Ecto neural progenitor cell (in vitro differentiated cells): Measurements from ENCODE around the gene EXOC1.
"Not testable (repeated sequence)": the region's sequence is repeated elsewhere in the genome, so short reads cannot be mapped to it uniquely, and the experiment has no call there.

Experiments
- DNase-seq: peaks from one replicate; pipeline ENCODE4 v3.0.0-alpha.2; 2018; ENCODE audit warnings: low spot score

The EXOC1 gene, protein sequence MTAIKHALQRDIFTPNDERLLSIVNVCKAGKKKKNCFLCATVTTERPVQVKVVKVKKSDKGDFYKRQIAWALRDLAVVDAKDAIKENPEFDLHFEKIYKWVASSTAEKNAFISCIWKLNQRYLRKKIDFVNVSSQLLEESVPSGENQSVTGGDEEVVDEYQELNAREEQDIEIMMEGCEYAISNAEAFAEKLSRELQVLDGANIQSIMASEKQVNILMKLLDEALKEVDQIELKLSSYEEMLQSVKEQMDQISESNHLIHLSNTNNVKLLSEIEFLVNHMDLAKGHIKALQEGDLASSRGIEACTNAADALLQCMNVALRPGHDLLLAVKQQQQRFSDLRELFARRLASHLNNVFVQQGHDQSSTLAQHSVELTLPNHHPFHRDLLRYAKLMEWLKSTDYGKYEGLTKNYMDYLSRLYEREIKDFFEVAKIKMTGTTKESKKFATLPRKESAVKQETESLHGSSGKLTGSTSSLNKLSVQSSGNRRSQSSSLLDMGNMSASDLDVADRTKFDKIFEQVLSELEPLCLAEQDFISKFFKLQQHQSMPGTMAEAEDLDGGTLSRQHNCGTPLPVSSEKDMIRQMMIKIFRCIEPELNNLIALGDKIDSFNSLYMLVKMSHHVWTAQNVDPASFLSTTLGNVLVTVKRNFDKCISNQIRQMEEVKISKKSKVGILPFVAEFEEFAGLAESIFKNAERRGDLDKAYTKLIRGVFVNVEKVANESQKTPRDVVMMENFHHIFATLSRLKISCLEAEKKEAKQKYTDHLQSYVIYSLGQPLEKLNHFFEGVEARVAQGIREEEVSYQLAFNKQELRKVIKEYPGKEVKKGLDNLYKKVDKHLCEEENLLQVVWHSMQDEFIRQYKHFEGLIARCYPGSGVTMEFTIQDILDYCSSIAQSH

DNA sequence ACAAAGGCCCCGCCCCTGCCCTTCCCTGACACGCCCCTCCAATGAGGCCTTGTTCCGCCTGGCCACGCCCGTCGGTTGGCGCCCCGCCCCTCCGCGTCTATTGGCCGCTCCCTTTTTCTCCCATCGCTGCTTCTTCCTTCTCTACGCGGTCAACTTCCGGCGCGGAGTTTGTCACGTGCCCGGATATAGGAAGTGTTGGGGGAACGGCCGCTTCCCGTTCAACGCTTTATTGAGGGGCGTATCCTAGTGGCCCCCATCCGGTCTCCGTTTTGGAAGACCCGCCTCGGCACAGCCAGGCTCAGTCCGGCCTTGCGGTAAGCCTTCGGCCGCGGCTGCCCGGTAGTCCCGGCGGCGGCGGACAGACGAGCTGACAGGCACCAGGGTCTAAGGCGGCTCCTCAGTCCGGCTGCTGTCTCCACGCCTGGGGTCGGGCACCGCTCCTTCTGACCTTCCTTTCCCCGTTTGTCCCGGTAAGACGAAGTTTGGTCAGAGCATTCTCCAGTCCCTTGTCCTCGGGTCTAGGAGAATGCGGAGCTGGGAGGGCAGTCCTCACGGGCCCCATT lies at the start of gene EXOC1:
TSS of gene EXOC1 (plus strand) at position 165 of the 563 bp plus-strand sequence. CDS start 4,676 bp downstream, outside the sequence.
- peak; percentile 97 for DNase-seq

DNA sequence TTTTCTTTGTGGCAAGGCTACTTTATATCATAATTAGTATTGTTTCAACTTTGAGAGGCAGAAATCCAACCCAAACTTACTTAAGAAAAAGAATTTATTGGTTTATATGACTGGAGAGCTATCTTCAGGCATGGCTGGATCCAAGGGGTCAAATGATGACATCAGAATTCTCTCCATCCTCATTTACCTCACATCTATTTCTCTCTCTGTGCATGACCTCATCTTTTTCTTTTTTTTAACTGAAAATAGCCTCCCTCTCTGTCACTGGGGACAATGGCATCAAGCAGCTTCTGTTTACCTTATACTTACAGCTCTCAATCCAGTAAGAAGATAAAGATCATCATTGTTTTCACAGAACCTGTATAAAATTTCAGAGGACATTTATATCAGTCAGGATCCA lies 45.9 kb upstream of the EXOC1 start:
- no peak for DNase-seq

DNA sequence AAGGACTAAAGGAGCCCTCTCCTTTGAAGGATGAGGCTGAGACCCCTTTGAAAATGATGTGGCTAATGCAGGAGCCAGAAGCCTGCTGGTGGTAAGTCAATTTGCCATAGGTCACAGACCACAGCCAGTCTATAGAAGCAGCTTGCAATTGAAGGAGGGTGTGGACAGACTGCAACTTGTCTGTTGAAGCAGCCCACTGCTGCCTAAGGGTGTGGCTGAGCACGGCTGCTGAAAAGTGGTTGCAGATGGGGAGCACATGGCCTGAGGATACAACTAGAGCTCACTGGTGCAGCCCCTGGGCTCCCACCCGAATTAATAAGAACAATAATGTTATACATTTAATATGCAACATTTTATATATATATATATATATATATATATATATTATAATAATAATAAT lies 45.3 kb upstream of the EXOC1 start:
- DNase-seq, result peak; percentile 48

DNA sequence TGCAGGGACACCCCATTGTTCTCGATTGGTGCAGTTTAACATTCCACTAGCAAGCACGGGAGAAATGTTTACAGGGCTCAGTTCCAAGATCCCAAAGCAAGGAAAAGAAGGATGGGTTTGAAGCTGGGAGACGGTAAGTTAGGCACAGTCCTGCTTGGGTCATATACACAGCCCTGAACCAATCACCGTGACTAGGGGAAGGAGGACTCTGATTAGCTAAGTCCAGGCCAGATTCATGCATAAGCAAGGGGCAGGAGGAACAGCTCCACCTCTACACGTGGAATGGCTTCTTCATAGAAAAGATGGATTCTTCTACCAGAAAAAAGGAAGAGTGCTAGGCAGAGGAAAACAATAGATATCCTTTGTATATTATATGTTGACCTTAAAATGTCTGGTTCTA lies 44.8 kb upstream of the EXOC1 start:
- DNase-seq, result no peak

DNA sequence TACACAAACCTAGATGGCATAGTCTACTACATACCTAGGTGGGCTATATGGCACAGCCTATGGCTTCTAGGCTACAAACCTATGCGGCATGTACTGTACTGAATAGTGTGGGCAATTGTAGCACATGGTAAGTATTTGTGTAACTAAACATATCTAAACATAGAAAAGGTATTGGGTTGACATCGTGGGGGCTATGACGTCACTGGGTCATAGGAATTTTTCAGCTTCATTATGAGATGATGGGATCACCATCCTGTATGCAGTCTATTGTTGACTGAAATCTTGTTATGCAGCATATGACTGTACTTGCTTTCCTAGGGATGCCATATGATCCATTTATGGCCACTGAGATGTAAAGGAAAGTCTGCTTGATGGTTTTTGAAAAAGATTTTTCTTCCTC lies 35.8 kb upstream of the EXOC1 start:
- no peak for DNase-seq

DNA sequence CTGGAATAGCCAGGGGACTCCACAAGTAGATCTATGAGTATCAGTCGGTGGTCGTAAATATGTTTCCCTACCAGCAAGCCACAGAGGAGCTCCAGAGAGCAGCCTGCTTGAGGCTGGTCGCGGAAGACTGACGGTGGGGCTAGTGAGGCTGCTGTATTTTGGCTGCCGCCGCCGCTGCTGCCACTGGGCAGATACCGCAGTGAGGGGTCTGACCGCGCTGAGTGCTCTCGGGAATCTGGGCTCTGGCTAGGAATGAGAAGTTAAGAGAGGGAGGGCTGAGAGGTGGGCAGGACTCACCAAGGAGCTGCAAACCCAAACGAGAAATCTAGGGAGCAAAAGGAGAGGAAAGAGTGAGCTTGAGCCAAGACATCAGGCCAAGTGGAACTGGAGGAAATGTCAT lies 33.8 kb upstream of the EXOC1 start, which contains the start of gene EXOC1L:
TSS of gene EXOC1L (plus strand) at position 157 of the 400 bp plus-strand sequence. CDS start at position 394, 237 bp downstream.
- peak; percentile 86 for DNase-seq

DNA sequence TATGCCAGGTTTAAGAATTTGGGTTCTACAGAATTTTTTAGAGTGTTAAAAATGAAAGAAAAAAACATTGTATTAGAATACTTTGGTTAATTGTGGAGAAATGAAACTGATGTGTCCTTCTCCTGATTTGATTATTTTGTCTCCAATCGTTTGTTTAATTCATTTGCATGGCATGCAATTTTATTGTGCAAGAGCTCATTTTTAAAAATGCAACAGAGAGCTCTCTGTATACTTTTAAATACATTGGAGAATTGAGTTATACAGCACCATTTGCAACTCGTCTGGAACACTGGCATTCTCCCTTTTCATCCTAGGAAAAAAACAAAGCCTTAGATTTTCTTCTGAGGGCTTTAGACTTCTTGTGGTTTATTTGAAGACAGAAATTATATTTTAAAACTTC lies 33.2 kb upstream of the EXOC1 start:
- no peak for DNase-seq

DNA sequence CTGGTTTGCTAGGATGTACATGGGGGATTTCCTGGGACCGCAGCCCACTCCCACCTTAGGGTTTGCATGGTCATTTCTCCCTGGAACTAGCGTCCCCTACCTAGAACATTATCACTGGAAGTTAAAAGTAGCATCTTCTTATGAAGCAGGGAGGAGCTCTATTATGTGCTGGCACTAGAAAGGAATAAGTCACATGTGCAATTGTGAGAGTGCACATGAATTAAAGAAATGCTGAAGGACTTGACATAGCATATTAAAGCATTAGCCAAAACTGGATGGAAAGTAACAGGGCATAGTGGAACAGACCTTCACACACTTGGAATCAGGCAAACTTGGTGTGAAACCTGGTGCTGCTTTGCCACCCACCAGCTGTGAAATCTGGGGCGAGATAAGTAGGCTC lies 31.1 kb upstream of the EXOC1 start:
- DNase-seq, result no peak

DNA sequence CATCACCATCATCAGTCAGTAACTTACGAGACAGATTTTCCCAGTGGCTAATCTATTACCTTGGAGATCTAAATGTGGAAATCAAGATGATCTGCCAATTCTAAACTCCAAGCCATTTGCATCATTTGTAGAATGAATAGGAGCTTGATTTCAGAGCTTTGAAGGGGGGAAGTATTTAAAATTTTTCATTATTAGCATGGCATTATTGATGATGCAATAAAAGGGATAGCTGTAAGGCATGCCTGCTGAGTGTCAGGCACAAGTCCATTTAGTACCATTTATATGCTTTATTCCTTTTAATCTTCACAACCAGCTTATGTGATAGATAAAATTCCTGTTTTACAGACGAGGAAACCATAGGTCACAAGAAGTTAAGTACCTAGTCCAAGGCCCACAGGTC lies 28.6 kb upstream of the EXOC1 start:
- no peak for DNase-seq

DNA sequence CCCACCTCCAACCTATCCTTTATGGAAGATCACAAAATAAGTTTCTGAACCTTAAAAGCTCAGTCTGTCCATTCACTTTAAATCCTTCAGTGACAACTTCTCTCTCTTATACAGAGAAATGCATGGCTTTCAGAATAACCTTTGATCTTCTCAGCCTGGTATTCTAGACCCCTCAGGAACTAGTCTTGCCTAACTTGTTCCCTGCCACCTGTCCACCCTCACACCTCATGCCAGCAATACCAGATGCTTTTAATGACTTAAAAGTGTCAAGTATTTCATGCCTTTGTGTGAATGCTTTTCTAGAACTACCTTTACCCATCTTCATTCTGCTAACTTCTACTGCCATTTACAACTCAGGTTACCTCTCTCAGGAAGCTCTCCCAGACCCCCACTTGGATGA lies 26.5 kb upstream of the EXOC1 start:
- no peak for DNase-seq

DNA sequence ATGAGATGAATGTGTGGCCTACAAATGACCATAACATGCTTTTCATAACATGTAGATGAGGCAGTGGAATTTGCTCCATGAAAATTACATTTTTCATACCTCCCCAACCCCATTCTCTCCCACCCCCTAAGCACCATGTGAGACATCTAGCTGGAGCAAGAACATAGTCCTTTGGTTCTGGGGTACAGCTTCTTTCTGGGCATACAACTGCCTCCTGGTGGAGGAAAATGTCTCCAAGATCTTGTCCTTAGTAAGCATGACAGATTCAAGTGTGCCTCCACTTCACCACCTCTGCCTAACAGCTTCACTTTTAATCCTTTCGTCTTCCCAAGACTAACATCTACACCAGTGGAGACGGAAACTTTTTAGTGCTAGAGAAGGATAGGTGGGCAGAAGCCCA lies 25.9 kb upstream of the EXOC1 start:
- DNase-seq, result no peak

DNA sequence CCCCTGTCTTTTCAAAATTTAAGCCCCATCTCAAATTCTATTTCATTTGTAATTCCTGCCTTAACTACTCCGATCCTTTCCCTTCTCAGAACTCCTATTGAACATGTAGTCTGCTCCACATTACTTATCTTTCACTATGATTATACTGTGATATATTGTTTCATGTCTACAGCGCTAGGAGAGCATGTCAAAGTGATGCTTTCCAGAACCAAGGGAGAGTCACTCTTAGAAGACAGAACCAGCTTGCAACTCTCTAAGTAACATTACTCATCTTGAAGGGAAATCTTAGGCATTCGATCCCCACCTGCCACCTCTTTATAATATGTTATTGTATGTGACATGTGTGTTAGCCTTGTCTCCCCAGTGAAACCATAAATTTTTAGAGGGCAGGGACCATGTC lies 23.4 kb upstream of the EXOC1 start:
- DNase-seq, result no peak

DNA sequence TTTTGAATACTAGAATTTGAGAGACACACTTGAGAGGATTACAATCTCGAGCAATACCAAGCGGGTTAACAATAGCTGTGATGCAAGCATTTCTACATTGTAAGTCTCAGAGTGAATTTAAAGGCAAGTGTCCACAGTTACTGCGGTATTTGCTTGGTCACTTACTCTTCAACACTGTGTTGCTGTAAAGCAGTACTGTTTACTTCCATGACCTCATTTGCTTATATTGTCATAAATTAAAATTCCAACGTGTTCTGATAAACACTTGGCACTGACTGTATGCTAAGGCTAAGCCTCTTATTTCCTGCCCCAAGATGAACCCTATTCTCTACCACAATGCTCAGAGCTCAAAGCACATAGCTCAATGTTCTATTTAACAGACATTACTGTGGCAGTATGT lies 22.7 kb upstream of the EXOC1 start:
- DNase-seq, result no peak

DNA sequence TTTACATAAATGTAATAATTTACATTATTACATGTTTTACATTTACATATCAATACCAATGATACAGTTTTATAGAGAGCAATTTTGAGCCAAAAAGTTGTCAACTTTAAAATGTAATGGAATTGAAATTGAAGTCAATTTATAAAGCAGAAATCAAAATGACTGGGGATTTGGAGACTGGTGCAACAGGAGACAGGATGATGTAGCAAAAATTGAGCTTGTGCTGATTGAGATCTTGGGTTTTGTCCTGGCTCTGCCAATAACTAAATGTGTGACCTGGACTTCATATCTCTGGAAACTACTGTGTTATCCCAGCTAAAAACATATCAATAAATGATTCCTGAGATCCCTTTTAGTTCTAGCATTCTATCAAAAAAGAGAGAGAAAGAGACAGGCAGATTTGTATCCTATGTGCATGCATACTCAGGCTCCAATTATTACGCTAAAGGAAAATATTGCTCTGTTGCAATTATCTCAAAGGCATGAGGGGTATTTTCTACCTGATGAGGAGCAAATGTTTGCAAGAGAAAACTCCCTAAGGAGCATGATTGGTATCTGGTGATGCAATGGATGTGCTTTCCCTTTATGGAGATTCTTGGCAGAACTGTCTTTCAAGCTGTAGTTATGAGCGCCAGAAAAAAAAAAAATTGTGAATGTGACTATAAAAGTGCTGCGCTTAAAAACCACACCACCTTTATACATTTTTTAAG lies 19.2 kb upstream of the EXOC1 start:
- DNase-seq, result no peak

DNA sequence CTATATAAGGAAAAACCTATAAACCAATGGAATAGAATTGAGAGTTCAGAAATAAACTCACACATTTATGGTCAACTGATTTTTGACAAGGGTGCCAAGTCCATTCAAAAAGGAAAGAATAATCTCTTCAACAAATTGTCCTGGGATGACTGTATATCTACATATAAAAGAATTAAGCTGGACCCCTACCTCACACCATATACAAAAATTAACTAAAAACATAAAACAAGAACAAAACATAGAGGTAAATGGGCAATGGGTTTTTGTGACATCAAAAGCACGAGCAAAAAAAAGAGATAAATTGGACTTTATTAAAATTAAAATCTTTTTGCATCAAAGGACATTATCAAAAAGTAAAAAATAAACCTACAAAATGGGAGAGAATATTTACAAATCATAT lies 15.5 kb upstream of the EXOC1 start:
- DNase-seq, result no peak

DNA sequence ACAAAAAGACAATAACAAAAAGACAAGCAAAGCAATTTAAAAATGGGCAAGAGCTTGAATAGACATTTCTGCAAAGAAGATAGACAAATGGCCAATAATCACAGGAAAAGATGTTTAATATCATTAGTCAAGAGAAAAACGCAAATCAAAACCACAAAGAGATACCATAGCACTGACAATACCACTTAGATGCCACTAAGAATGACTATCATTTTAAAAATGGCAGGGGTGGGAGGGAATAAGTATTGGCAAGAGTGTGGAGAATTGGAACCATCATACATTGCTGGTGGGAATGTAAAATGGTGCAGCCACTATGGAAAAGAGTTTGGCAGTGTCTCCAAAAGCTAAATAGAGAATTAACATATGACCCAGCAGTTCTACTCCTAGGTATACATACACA lies 15.1 kb upstream of the EXOC1 start:
- DNase-seq, result no peak

DNA sequence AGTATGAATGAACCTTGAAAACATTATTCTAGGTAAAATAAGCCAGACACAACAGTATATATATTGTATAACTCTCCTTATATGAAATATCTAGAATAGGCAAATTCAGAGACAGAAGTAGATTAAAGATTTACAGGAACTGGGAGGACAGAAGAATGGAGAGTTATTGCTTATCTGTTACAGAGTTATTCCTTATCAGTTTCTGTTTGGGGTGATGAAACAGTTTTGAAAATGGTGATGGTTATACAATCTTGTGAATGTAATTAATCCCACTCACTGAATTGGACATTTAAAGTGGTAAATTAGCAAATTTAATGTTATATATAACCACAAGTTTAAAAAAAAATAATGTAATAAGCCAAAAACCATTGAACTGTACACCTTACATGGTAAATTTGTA lies 14.5 kb upstream of the EXOC1 start:
- DNase-seq, result no peak

DNA sequence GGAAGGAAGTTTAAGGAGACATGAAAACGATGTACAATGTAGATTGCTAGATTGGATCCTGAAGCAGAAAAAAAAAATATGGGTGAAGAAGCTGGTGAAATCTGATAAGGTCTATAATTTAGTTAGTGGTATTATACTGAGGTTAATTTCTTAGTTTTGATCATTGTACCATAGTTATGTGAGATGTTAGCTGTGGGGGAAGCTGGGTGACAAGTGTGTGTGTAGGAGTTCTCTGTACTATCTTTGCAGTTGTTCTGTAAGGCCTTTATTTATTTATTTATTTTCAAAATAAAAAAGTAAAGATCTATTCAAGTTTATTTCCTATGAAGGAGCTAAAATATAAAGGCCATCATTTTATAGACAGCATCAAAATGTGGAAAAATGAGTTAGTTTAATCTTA lies 12.5 kb upstream of the EXOC1 start:
- no peak for DNase-seq

DNA sequence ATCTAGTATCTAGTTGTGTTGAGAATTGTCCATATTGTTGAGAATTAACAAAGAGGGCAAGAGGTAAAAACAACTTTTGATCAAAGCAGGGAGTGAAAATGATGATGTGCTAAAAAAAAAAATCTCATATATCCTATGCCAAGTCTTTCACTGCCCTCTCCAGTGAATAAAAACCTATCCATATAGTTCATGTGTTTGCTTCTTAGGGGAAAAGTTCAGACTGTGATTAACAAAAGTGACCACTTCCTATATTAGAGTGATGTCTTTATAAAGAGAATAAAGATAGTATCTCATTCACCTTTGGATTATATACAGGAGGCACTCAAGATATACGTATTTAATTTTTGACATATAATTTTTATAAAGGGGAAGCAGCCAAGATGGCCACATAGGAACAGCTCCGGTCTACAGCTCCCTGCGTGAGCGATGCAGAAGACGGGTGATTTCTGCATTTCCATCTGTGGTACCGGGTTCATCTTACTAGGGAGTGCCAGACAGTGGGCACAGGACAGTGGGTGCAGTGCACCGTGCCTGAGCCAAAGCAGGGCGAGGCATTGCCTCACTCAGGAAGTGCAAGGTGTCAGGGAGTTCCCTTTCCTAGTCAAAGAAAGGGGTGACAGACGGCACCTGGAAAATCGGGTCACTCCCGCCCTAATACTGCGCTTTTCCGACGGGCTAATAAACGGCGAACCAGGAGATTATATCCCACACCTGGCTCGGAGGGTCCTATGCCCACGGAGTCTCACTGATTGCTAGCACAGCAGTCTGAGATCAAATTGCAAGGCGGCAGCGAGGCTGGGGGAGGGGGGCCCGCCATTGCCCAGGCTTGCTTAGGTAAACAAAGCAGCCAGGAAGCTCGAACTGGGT lies 11.8 kb upstream of the EXOC1 start:
- not testable (repeated sequence) for DNase-seq

DNA sequence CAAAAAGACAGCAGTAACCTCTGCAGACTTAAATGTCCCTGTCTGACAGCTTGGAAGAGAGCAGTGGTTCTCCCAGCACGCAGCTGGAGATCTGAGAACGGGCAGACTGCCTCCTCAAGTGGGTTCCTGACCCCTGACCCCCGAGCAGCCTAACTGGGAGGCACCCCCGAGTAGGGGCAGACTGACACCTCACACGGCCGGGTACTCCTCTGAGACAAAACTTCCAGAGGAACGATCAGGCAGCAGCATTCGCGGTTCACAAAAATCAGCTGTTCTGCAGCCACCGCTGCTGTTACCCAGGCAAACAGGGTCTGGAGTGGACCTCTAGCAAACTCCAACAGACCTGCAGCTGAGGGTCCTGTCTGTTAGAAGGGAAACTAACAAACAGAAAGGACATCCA lies 11.1 kb upstream of the EXOC1 start:
- not testable (repeated sequence) for DNase-seq

DNA sequence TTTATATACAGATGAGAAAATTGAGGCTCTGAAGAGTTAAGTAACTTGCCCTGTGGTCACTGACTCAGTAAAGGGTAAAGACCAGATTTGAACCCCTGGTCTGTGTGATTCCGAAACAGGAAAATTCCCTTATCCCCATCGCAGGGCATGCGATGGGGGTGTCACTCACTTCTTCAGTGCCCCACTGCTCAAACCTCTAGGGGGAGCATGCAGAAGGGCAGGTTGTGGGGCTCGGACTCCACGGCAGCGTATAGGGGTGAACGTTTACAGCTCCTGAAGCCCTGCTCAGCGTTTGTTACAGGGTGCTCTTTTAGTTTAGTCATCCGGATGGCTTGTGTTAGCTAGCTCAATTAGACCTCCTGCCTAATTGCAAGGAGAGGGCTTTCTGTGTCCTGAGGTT lies 3.7 kb upstream of the EXOC1 start:
- DNase-seq, result no peak
